H9 (cell line): Measurements from ENCODE around the gene SPARCL1. TPM values are rescaled to one million over a fixed set of nuclear protein-coding genes. Genes with fewer than 3 reads are reported as not detected.

ENCODE experiments used
- DNase-seq: peaks from one replicate; pipeline ENCODE4 v3.0.0-alpha.2; 2017
- H2AFZ ChIP-seq: one replicate; pipeline ENCODE4 v1.6.1; 2013; ENCODE audit warnings: mild to moderate bottlenecking, low read length, control low read depth, moderate library complexity
- H2AK5ac ChIP-seq: 2 replicates; pipeline ENCODE4 v1.6.1; 2013; ENCODE audit warnings: low read length, control low read depth, mixed read lengths; ENCODE audit not compliant: insufficient read length
- H2BK120ac ChIP-seq: one replicate; pipeline ENCODE4 v1.6.1; 2013; ENCODE audit warnings: low read depth, mild to moderate bottlenecking, low read length, control low read depth, inconsistent platforms; ENCODE audit not compliant: poor library complexity, severe bottlenecking
- H2BK12ac ChIP-seq: 2 replicates; pipeline ENCODE4 v1.6.1; 2013; ENCODE audit warnings: low read length, control low read depth, mixed read lengths, low read depth; ENCODE audit not compliant: insufficient read length
- H2BK15ac ChIP-seq: 2 replicates; pipeline ENCODE4 v1.6.1; 2013; ENCODE audit warnings: low read depth, low read length, control low read depth
- H2BK20ac ChIP-seq: one replicate; pipeline ENCODE4 v1.6.1; 2013; ENCODE audit warnings: low read depth, mild to moderate bottlenecking, low read length, control low read depth, inconsistent platforms; ENCODE audit not compliant: poor library complexity, severe bottlenecking
- H2BK5ac ChIP-seq: 2 replicates; pipeline ENCODE4 v1.6.1; 2013; ENCODE audit warnings: low read length, control low read depth, mixed read lengths; ENCODE audit not compliant: insufficient read length
- H3K14ac ChIP-seq: 2 replicates; pipeline ENCODE4 v1.6.1; 2013; ENCODE audit warnings: low read length, control low read depth; ENCODE audit not compliant: insufficient read depth
- H3K18ac ChIP-seq: 2 replicates; pipeline ENCODE4 v1.6.1; 2013; ENCODE audit warnings: low read depth, mild to moderate bottlenecking, mixed read lengths, low read length, control low read depth; ENCODE audit not compliant: insufficient read length
- H3K23ac ChIP-seq: 2 replicates; pipeline ENCODE4 v1.6.1; 2013; ENCODE audit warnings: low read length, control low read depth, mixed read lengths, low read depth; ENCODE audit not compliant: insufficient read length
- H3K23me2 ChIP-seq: 2 replicates; pipeline ENCODE4 v1.6.1; 2013; ENCODE audit warnings: low read depth, mild to moderate bottlenecking, mixed read lengths, low read length, control low read depth; ENCODE audit not compliant: insufficient read length, poor library complexity, severe bottlenecking
- H3K27ac ChIP-seq: 2 replicates; pipeline ENCODE4 v1.5.1; 2013; ENCODE audit warnings: low read length, control low read depth, mixed read lengths, low read depth; ENCODE audit not compliant: insufficient read length
- H3K27me3 ChIP-seq: 2 replicates; pipeline ENCODE4 v1.6.1; 2013; ENCODE audit warnings: low read length, control low read depth, inconsistent platforms; ENCODE audit not compliant: insufficient read depth
- H3K4ac ChIP-seq: 2 replicates; pipeline ENCODE4 v1.6.1; 2013; ENCODE audit warnings: low read depth, mild to moderate bottlenecking, control low read depth, inconsistent platforms, low read length, moderate library complexity
- H3K4me1 ChIP-seq: 2 replicates; pipeline ENCODE4 v1.6.1; 2013; ENCODE audit warnings: low read length, control low read depth, inconsistent platforms; ENCODE audit not compliant: insufficient read depth
- H3K4me2 ChIP-seq: 2 replicates; pipeline ENCODE4 v1.6.1; 2013; ENCODE audit warnings: low read length, control low read depth, mixed read lengths; ENCODE audit not compliant: insufficient read length, insufficient read depth
- H3K56ac ChIP-seq: 2 replicates; pipeline ENCODE4 v1.6.1; 2013; ENCODE audit warnings: low read depth, mild to moderate bottlenecking, mixed read lengths, low read length, control low read depth; ENCODE audit not compliant: insufficient read length
- H3K79me1 ChIP-seq: 2 replicates; pipeline ENCODE4 v1.6.1; 2013; ENCODE audit warnings: low read depth, mild to moderate bottlenecking, moderate library complexity, low read length, control low read depth, inconsistent platforms; ENCODE audit not compliant: insufficient read depth, poor library complexity, severe bottlenecking
- H3K79me2 ChIP-seq: 2 replicates; pipeline ENCODE4 v1.6.1; 2013; ENCODE audit warnings: low read length, control low read depth, inconsistent platforms; ENCODE audit not compliant: insufficient read depth
- H3K9ac ChIP-seq: 2 replicates; pipeline ENCODE4 v1.6.1; 2013; ENCODE audit warnings: low read length, control low read depth, mixed read lengths; ENCODE audit not compliant: insufficient read length; ENCODE audit errors: extremely low read depth
- H3K9me3 ChIP-seq: one replicate; pipeline ENCODE4 v1.6.1; 2013; ENCODE audit warnings: low read depth, low read length, inconsistent platforms; ENCODE audit not compliant: control insufficient read depth
- H3T11ph ChIP-seq: one replicate; pipeline ENCODE4 v1.6.1; 2013; ENCODE audit warnings: mild to moderate bottlenecking, low read length, control low read depth, inconsistent platforms
- H4K20me1 ChIP-seq: one replicate; pipeline ENCODE4 v1.6.1; 2013; ENCODE audit not compliant: control insufficient read depth, insufficient read length, insufficient read depth
- H4K5ac ChIP-seq: 2 replicates; pipeline ENCODE4 v1.6.1; 2013; ENCODE audit warnings: low read depth, mild to moderate bottlenecking, mixed read lengths, low read length, control low read depth; ENCODE audit not compliant: insufficient read length
- H4K8ac ChIP-seq: replicated peaks from 2 replicates; pipeline ENCODE4 v1.6.1; 2013; ENCODE audit warnings: low read length, control low read depth, mixed read lengths, low read depth; ENCODE audit not compliant: insufficient read length
- H4K91ac ChIP-seq: 2 replicates; pipeline ENCODE4 v1.6.1; 2013; ENCODE audit warnings: low read depth, mild to moderate bottlenecking, moderate library complexity, mixed read lengths, low read length, control low read depth; ENCODE audit not compliant: insufficient read length
- H3K27ac Mint-ChIP-seq, 3 experiments: 2 replicates in 2 of 3; 3 replicates in 1 of 3; pipeline ENCODE4 v1.8.0; 2020 to 2021; ENCODE audit warnings: mixed read lengths in 3 of 3, mild to moderate bottlenecking in 1 of 3, moderate library complexity in 1 of 3
- H3K27me3 Mint-ChIP-seq: 2 replicates; pipeline ENCODE4 v1.8.0; 2021; ENCODE audit warnings: low read depth, mild to moderate bottlenecking, moderate library complexity, mixed read lengths
- H3K36me3 Mint-ChIP-seq, 3 experiments: 2 replicates in 2 of 3; 3 replicates in 1 of 3; pipeline ENCODE4 v1.8.0; 2020 to 2021; ENCODE audit warnings: low read depth in 3 of 3, mixed read lengths in 3 of 3; ENCODE audit not compliant: insufficient read depth in 1 of 3
- H3K4me1 Mint-ChIP-seq, 2 experiments: 2 replicates each; pipeline ENCODE4 v1.8.0; 2020; ENCODE audit warnings: mixed read lengths in 2 of 2
- H3K4me3 Mint-ChIP-seq, 2 experiments: 2 replicates in 1 of 2; 3 replicates in 1 of 2; pipeline ENCODE4 v1.8.0; 2020 to 2021; ENCODE audit warnings: mild to moderate bottlenecking in 2 of 2, mixed read lengths in 2 of 2, moderate library complexity in 1 of 2
- H3K9me3 Mint-ChIP-seq, 2 experiments: 2 replicates in 1 of 2; 3 replicates in 1 of 2; pipeline ENCODE4 v1.8.0; 2020; ENCODE audit warnings: mild to moderate bottlenecking in 2 of 2, mixed read lengths in 2 of 2, moderate library complexity in 1 of 2
- CTCF ChIP-seq: fragments of 200-600 bp; sonication (generic); conservative IDR thresholded peaks from 3 replicates; pipeline ENCODE4 v1.8.0; 2021; ENCODE audit warnings: antibody characterized with exemption, mild to moderate bottlenecking
- WGBS: extraction: QIAGEN DNeasy Blood & Tissue Kit; methylation state at CpG from one replicate; pipeline ENCODE4 v1.1.7; 2013; ENCODE audit warnings: missing lambda C conversion rate, low lambda C conversion rate, mixed read lengths; ENCODE audit not compliant: insufficient read length; ENCODE audit errors: extremely low coverage; 5-methylcytosine and 5-hydroxymethylcytosine counted together
- total RNA-seq: library from RNA; stranded (reverse); gene quantifications from 2 replicates; pipeline ENCODE4 v1.2.1, GENCODE V29; 2021

The SPARCL1 gene
- total RNA-seq, 1 experiment from 2014 or later: 0.17 TPM

GRCh38 chr4:87516683-87517082 lies 12.5 kb downstream of the SPARCL1 start:
- no peaks in the 10 kb centered on the region for H3K79me1 ChIP-seq
- peaks cover 13 to 14% of the 10 kb centered on the region in 2 experiments for H3K4me1 Mint-ChIP-seq
- no peak overlapping the region for H4K91ac ChIP-seq
- no peaks in the 10 kb centered on the region for H4K20me1 ChIP-seq
- no peaks in the 10 kb centered on the region for H3K79me2 ChIP-seq
- H2AK5ac ChIP-seq: no peak overlapping the region
- H3K27me3 Mint-ChIP-seq: peaks cover 22% of the 10 kb centered on the region
- H3K4me1 ChIP-seq: peaks cover 5% of the 10 kb centered on the region
- no peak overlapping the region for H2BK120ac ChIP-seq
- no peak overlapping the region for H3K4ac ChIP-seq
- H3K23ac ChIP-seq: no peak overlapping the region
- H3K9me3 ChIP-seq: no peaks in the 10 kb centered on the region
- DNase-seq: no peak
- no peak overlapping the region for H3T11ph ChIP-seq
- no peaks in the 10 kb centered on the region; the same call in 1 of the 2 replicates for H3K27me3 ChIP-seq
- H3K36me3 Mint-ChIP-seq: no peaks in the 10 kb centered on the region; a peak in 1 of 7 replicates
- H4K5ac ChIP-seq: no peak overlapping the region
- no peak overlapping the region for H3K56ac ChIP-seq
- H3K27ac ChIP-seq: no peak overlapping the region
- no peak overlapping the region for H3K9ac ChIP-seq
- no peak overlapping the region for H2BK5ac ChIP-seq
- no peaks in the 10 kb centered on the region for H3K23me2 ChIP-seq
- no peak overlapping the region for H3K27ac Mint-ChIP-seq
- no peak overlapping the region for H2BK20ac ChIP-seq
- H3K9me3 Mint-ChIP-seq: peaks cover 0 to 2% of the 10 kb centered on the region in 2 experiments; a peak in 1 of 5 replicates
- no peak overlapping the region for H4K8ac ChIP-seq
- WGBS: no CpG with 5 or more reads among the region's 3 CpGs
- H2BK12ac ChIP-seq: no peak overlapping the region
- H2BK15ac ChIP-seq: no peak overlapping the region
- no peak overlapping the region for H2AFZ ChIP-seq
- no peak overlapping the region for H3K18ac ChIP-seq
- no peak overlapping the region for H3K4me3 Mint-ChIP-seq
- no peak for TF ChIP-seq CTCF
- H3K14ac ChIP-seq: no peak overlapping the region
- H3K4me2 ChIP-seq: no peak overlapping the region
